HCT116 (cell line): ENCODE results near the gene SPEM3. TPM values are rescaled to one million over a fixed set of nuclear protein-coding genes. Genes with fewer than 3 reads are reported as not detected.

ENCODE experiments used
- ATAC-seq: fragments of 200-7000 bp; cut with Tn5 transposase; 2 replicates; pipeline ENCODE4 v1.9.1; 2020; ENCODE audit warnings: mild to moderate bottlenecking, moderate library complexity
- BruUV-seq: library from RNA; stranded (reverse); fragments of 400-500 nt; replicated peaks from 2 replicates; lab custom pipeline; 2021; lab: Mats Ljungman, UMichigan
- CTCF ChIA-PET: fragments of 300-600 bp; sonication (Branson Sonifier 250); formaldehyde crosslinking; loops from one replicate; lab custom pipeline; 2021; ENCODE audit warnings: antibody characterized with exemption; lab: Charles Lee
- POLR2A ChIA-PET: fragments of 300-600, 350-600 bp; sonication (Branson Sonifier 250); formaldehyde crosslinking; loops from one replicate; lab custom pipeline; 2021; ENCODE audit warnings: antibody characterized with exemption; lab: Charles Lee
- RAD21 ChIA-PET, 2 experiments: fragments of 300-600 bp; sonication (Branson Sonifier 250); formaldehyde crosslinking; loops; one replicate each; lab custom pipeline; 2023; ENCODE audit warnings: low total read pairs in 2 of 2; ENCODE audit not compliant: uncharacterized antibody in 2 of 2, unreplicated experiment in 2 of 2, low non-redundant PET in 1 of 2; lab: Charles Lee
- DNase-seq: peaks from one replicate; pipeline ENCODE4 v3.0.0-alpha.2; 2010; ENCODE audit warnings: low read depth, low spot score
- H2AFZ ChIP-seq: fragments of 200-600 bp; shearing (Covaris generic), sonication (generic); 2 replicates; pipeline ENCODE4 v1.6.1; 2017; ENCODE audit warnings: low read depth, mixed run types, mixed read lengths, antibody characterized with exemption, low read length; ENCODE audit not compliant: poor library complexity, severe bottlenecking
- H3K27ac ChIP-seq: 2 replicates; pipeline ENCODE4 v1.5.1; 2012; ENCODE audit warnings: low read depth, low read length
- H3K27me3 ChIP-seq: fragments of 200-600 bp; sonication (generic); 2 replicates; pipeline ENCODE4 v1.6.1; 2016; ENCODE audit warnings: mixed run types, low read length, mixed read lengths; ENCODE audit not compliant: insufficient read depth
- H3K36me3 ChIP-seq, 2 experiments: fragments of 200-500 bp in 1 of 2; fragments of 200-600 bp in 1 of 2; sonication (Bioruptor generic) in 1 of 2; sonication (generic) in 1 of 2; 2 replicates each; pipeline versions ENCODE4 v1.5.1 to v1.6.1; 2014 to 2016; ENCODE audit warnings: low read length in 2 of 2, inconsistent platforms in 1 of 2, mixed read lengths in 1 of 2, mixed run types in 1 of 2; ENCODE audit not compliant: insufficient read depth in 2 of 2, control insufficient read depth in 1 of 2
- H3K4me1 ChIP-seq, 2 experiments: fragments of 200-600 bp in 1 of 2; sonication (generic) in 1 of 2; 2 replicates each; pipeline versions ENCODE4 v1.5.1 to v1.6.1; 2012 to 2017; ENCODE audit warnings: low read length in 2 of 2, inconsistent platforms in 1 of 2, mild to moderate bottlenecking in 1 of 2, mixed read lengths in 1 of 2, mixed run types in 1 of 2, moderate library complexity in 1 of 2; ENCODE audit not compliant: insufficient read depth in 2 of 2, control insufficient read depth in 1 of 2
- H3K4me2 ChIP-seq: fragments of 200-600 bp; sonication (generic); 2 replicates; pipeline ENCODE4 v1.6.1; 2017; ENCODE audit warnings: mixed run types, low read length, mixed read lengths
- H3K4me3 ChIP-seq, 2 experiments: fragments of 200-600 bp in 1 of 2; sonication (generic) in 1 of 2; replicated peaks in 1 of 2; 2 replicates each; pipeline ENCODE4 v1.5.1; 2011 to 2016; ENCODE audit warnings: low read length in 2 of 2, control low read depth in 1 of 2, low read depth in 1 of 2, mild to moderate bottlenecking in 1 of 2, mixed read lengths in 1 of 2, mixed run types in 1 of 2
- H3K79me2 ChIP-seq: fragments of 200-600 bp; sonication (generic); 2 replicates; pipeline ENCODE4 v1.6.1; 2017; ENCODE audit warnings: mild to moderate bottlenecking, mixed run types, low read length, moderate library complexity, mixed read lengths; ENCODE audit not compliant: insufficient read depth
- H3K9ac ChIP-seq: fragments of 200-600 bp; sonication (generic); 2 replicates; pipeline ENCODE4 v1.6.1; 2016; ENCODE audit warnings: low read length, mixed read lengths
- H3K9me2 ChIP-seq: fragments of 200-600 bp; sonication (generic), shearing (Covaris generic); 2 replicates; pipeline ENCODE4 v1.6.1; 2017; ENCODE audit warnings: mixed run types, mild to moderate bottlenecking, moderate library complexity; ENCODE audit not compliant: insufficient read depth
- H3K9me3 ChIP-seq, 2 experiments: fragments of 200-500 bp in 1 of 2; fragments of 200-600 bp in 1 of 2; sonication (Bioruptor generic) in 1 of 2; sonication (generic) in 1 of 2; 2 replicates each; pipeline ENCODE4 v1.6.1; 2014 to 2017; ENCODE audit warnings: low read length in 2 of 2, mixed read lengths in 2 of 2, inconsistent platforms in 1 of 2, low read depth in 1 of 2, mild to moderate bottlenecking in 1 of 2, mixed run types in 1 of 2, moderate library complexity in 1 of 2; ENCODE audit not compliant: control insufficient read depth in 1 of 2, insufficient read depth in 1 of 2
- H4K20me1 ChIP-seq: fragments of 200-600 bp; sonication (generic), shearing (Covaris generic); 2 replicates; pipeline ENCODE4 v1.6.1; 2017; ENCODE audit warnings: mixed run types, mild to moderate bottlenecking, moderate library complexity; ENCODE audit not compliant: insufficient read depth
- ATF3 ChIP-seq: IDR thresholded peaks from 2 replicates; pipeline ENCODE4 v1.6.1; 2012
- CEBPB ChIP-seq: IDR thresholded peaks from 2 replicates; pipeline ENCODE4 v1.6.1; 2012; ENCODE audit warnings: low read depth
- CTCF ChIP-seq, 3 experiments: fragments of 200-600 bp in 1 of 3; sonication (generic) in 1 of 3; IDR thresholded peaks in 2 of 3; conservative IDR thresholded peaks in 1 of 3; 2 replicates each; pipeline ENCODE4 v1.5.1; 2012 to 2017; ENCODE audit warnings: low read depth in 2 of 3, low read length in 2 of 3, antibody characterized with exemption in 1 of 3, borderline replicate concordance in 1 of 3, control low read depth in 1 of 3, mild to moderate bottlenecking in 1 of 3, mixed read lengths in 1 of 3, mixed run types in 1 of 3, moderate library complexity in 1 of 3; ENCODE audit not compliant: insufficient read depth in 1 of 3
- EGR1 ChIP-seq: IDR thresholded peaks from 2 replicates; pipeline ENCODE4 v1.6.1; 2012; ENCODE audit warnings: low read depth
- ELF1 ChIP-seq: IDR thresholded peaks from 2 replicates; pipeline ENCODE4 v1.6.1; 2012; ENCODE audit warnings: low read depth, borderline replicate concordance
- EZH2phosphoT487 ChIP-seq: fragments of 200-600 bp; IDR thresholded peaks from 2 replicates; pipeline ENCODE4 v1.6.1; 2018; ENCODE audit warnings: antibody characterized with exemption, borderline replicate concordance
- JUND ChIP-seq: IDR thresholded peaks from 2 replicates; pipeline ENCODE4 v1.6.1; 2012
- MAX ChIP-seq: IDR thresholded peaks from 2 replicates; pipeline ENCODE4 v1.6.1; 2012
- POLR2A ChIP-seq: IDR thresholded peaks from 2 replicates; pipeline ENCODE4 v1.7.0; 2011; ENCODE audit warnings: borderline replicate concordance; ENCODE audit not compliant: insufficient read depth, insufficient read length; ENCODE audit errors: extremely low read depth
- POLR2AphosphoS5 ChIP-seq: IDR thresholded peaks from 2 replicates; pipeline ENCODE4 v1.6.1; 2011; ENCODE audit warnings: mild to moderate bottlenecking, low read depth, low read length, moderate library complexity
- RAD21 ChIP-seq: IDR thresholded peaks from 2 replicates; pipeline ENCODE4 v1.6.1; 2012; ENCODE audit warnings: low read depth, mild to moderate bottlenecking
- SP1 ChIP-seq: IDR thresholded peaks from 2 replicates; pipeline ENCODE4 v1.6.1; 2012; ENCODE audit warnings: low read depth
- SRF ChIP-seq: IDR thresholded peaks from 2 replicates; pipeline ENCODE4 v1.6.1; 2012; ENCODE audit warnings: low read depth
- ZBTB33 ChIP-seq: IDR thresholded peaks from 2 replicates; pipeline ENCODE4 v1.6.1; 2011; ENCODE audit warnings: mild to moderate bottlenecking, low read length, moderate library complexity; ENCODE audit not compliant: insufficient replicate concordance; ENCODE audit errors: extremely low read depth
- ZFX ChIP-seq: fragments of 450-650 bp; IDR thresholded peaks from 2 replicates; pipeline ENCODE4 v1.6.1; 2017
- intact Hi-C: fragments of 100-400 bp; cut with micrococcal nuclease; formaldehyde crosslinking; loops from 2 replicates; pipeline ENCODE4 v1.10.0; 2022
- total RNA-seq: library from RNA; stranded (reverse); gene quantifications from one replicate; pipeline ENCODE4 v1.2.1, GENCODE V29; 2021; ENCODE audit not compliant: unreplicated experiment

Gene SPEM3
- total RNA-seq, 1 experiment from 2014 or later: not detected

- peak within 1 kb of the TSS; percentile 58 to 84 for H3K4me3 ChIP-seq
- peak within 1 kb of the TSS; percentile 75 for H3K9ac ChIP-seq
- ATAC-seq (peak; percentile 89), DNase-seq (no peak)
- no peaks in the 10 kb centered on the region for H4K20me1 ChIP-seq
- BruUV-seq: no TSS peak
- no peaks in the 10 kb centered on the region for H3K27me3 ChIP-seq
- POLR2A ChIA-PET: interaction anchor here (0.6 to 1.6 kb wide), 5 partner anchors 9 to 176 kb away, joined by 3 to 22 read pairs (median 3); partner anchors contain the start of genes TMEM102, TMEM256 and TNK1
- H2AFZ ChIP-seq: no peak within 1 kb of the TSS
- CTCF ChIA-PET: interaction anchor here (0.6 to 1.8 kb wide), 4 partner anchors 9 to 166 kb away, joined by 3 to 9 read pairs (median 6); partner anchors contain the start of genes TMEM256 and TNK1
- peaks cover 7 to 10% of the 10 kb centered on the region in 2 experiments; a peak in 2 of 4 replicates for H3K36me3 ChIP-seq
- H3K9me2 ChIP-seq: no peaks in the 10 kb centered on the region
- RAD21 ChIA-PET: interaction anchor here in 1 of 2 experiments (0.5 to 1.0 kb wide), 2 partner anchors 10 to 40 kb away, joined by 3 read pairs; partner anchors contain the start of genes TMEM102 and TMEM256
- peaks cover 7 to 25% of the 10 kb centered on the region in 2 experiments for H3K4me1 ChIP-seq
- peak; percentile 92 for TF ChIP-seq POLR2AphosphoS5
- TF ChIP-seq ZFX: peak; percentile 75; the same call in 1 of the 2 replicates
- peak in 2 of 3 experiments; percentile 41 to 47; a peak in 4 of 6 replicates for TF ChIP-seq CTCF (IDR thresholded peaks at IDR 0.05 in 2 of 3, conservative IDR thresholded peaks at IDR 0.05 in 1 of 3; ENCODE audit: borderline replicate concordance in 1 of 3, insufficient read depth in 1 of 3, low read depth in 2 of 3, low read length in 2 of 3)
- no peak for TF ChIP-seq ELF1
- no peak for TF ChIP-seq EZH2phosphoT487
- no peak for TF ChIP-seq ZBTB33
- TF ChIP-seq POLR2A: peak; percentile 74
- TF ChIP-seq JUND: no peak
- TF ChIP-seq MAX: peak; percentile 85
- no peak for TF ChIP-seq CEBPB
- TF ChIP-seq SRF: no peak
- peak; percentile 67 for TF ChIP-seq EGR1
- peak; percentile 18; the same call in 1 of the 2 replicates for TF ChIP-seq SP1
- TF ChIP-seq ATF3: no peak
- no peak for TF ChIP-seq RAD21
- peak within 1 kb of the TSS; percentile 93 for H3K27ac ChIP-seq
- 0 out of 2 replicates have a peak, but pooled peaks cover 7% of the 10 kb centered on the region for H3K79me2 ChIP-seq
- H3K9me3 ChIP-seq: no peaks in the 10 kb centered on the region
- intact Hi-C loops: loop anchor here (1.0 to 5.0 kb wide), 2 partner anchors 37 to 43 kb away; partner anchors contain the start of gene TMEM95
- peak within 1 kb of the TSS; percentile 97 for H3K4me2 ChIP-seq
Measured at GRCh38 chr17:7394452-7395191, 34.0 kb upstream of the SPEM3 start, which contains the start of gene PLSCR3. TSS of gene PLSCR3 (minus strand) at chr17:7394525. CDS start at chr17:7394110, 415 bp downstream.
